Endothelial cell of umbilical vein (primary cell): ENCODE results near the gene LONP2. TPM values are rescaled to one million over a fixed set of nuclear protein-coding genes. Genes with fewer than 3 reads are reported as not detected.

Experiments used
- BruUV-seq: library from RNA; stranded (reverse); fragments of 400-500 nt; replicated peaks from 2 replicates; lab custom pipeline; 2021; lab: Mats Ljungman, UMichigan
- CTCF ChIA-PET: fragments of 300-600, 350-600 bp; sonication (Branson Sonifier 250); formaldehyde crosslinking; loops from one replicate; lab custom pipeline; 2021; ENCODE audit warnings: antibody characterized with exemption, inconsistent platforms; lab: Charles Lee
- POLR2A ChIA-PET: fragments of 300-600, 350-600 bp; sonication (Branson Sonifier 250); formaldehyde crosslinking; loops from one replicate; lab custom pipeline; 2021; ENCODE audit warnings: antibody characterized with exemption, inconsistent platforms; lab: Charles Lee
- DNase-seq: peaks from one replicate; pipeline ENCODE4 v3.0.0-alpha.2; 2011; ENCODE audit warnings: low read depth, low spot score
- FAIRE-seq: peaks from 2 replicates; lab custom pipeline; 2011; peaks lifted over from hg19 to GRCh38; lab: Jason Lieb, UNC
- H2AFZ ChIP-seq: 2 replicates; pipeline ENCODE4 v1.6.0; 2012; ENCODE audit warnings: low read depth, low read length, control low read depth, inconsistent platforms
- H3K27ac ChIP-seq: 2 replicates; pipeline ENCODE4 v1.5.1; 2011; ENCODE audit warnings: low read depth, mild to moderate bottlenecking, control low read depth, low read length, moderate library complexity; ENCODE audit not compliant: insufficient read depth
- H3K27me3 ChIP-seq, 2 experiments: 2 replicates each; pipeline versions ENCODE4 v1.6.0 to v1.6.1; 2011; ENCODE audit warnings: low read length in 2 of 2, mixed read lengths in 1 of 2; ENCODE audit not compliant: control insufficient read depth in 2 of 2, insufficient read depth in 2 of 2
- H3K36me3 ChIP-seq, 2 experiments: 2 replicates in 1 of 2; 3 replicates in 1 of 2; pipeline ENCODE4 v1.5.1; 2011; ENCODE audit warnings: low read length in 2 of 2, mild to moderate bottlenecking in 1 of 2, moderate library complexity in 1 of 2; ENCODE audit not compliant: control insufficient read depth in 2 of 2, insufficient read depth in 2 of 2; ENCODE audit errors: extremely low read depth in 1 of 2
- H3K4me1 ChIP-seq: 3 replicates; pipeline ENCODE4 v1.5.1; 2011; ENCODE audit warnings: mild to moderate bottlenecking, low read length; ENCODE audit not compliant: control insufficient read depth, insufficient read depth; ENCODE audit errors: extremely low read depth
- H3K4me2 ChIP-seq: 2 replicates; pipeline ENCODE4 v1.6.1; 2011; ENCODE audit warnings: low read length, control low read depth, mixed read lengths; ENCODE audit not compliant: insufficient read depth
- H3K4me3 ChIP-seq, 3 experiments: fragments of 200-600 bp in 1 of 3; sonication (generic), shearing (Covaris generic) in 1 of 3; replicated peaks in 1 of 3; 2 replicates each; pipeline ENCODE4 v1.5.1; 2011 to 2016; ENCODE audit warnings: control low read depth in 3 of 3, low read length in 3 of 3, mild to moderate bottlenecking in 2 of 3, inconsistent platforms in 1 of 3, low read depth in 1 of 3, moderate library complexity in 1 of 3; ENCODE audit not compliant: insufficient read depth in 1 of 3
- H3K79me2 ChIP-seq: 2 replicates; pipeline ENCODE4 v1.6.0; 2012; ENCODE audit warnings: low read length, inconsistent platforms; ENCODE audit not compliant: control insufficient read depth, insufficient read depth
- H3K9ac ChIP-seq: replicated peaks from 2 replicates; pipeline ENCODE3; 2011; ENCODE audit warnings: low read length, control low read depth; ENCODE audit not compliant: insufficient read depth; ENCODE audit errors: extremely low read depth
- H3K9me1 ChIP-seq: replicated peaks from 3 replicates; pipeline ENCODE4 v1.6.0; 2011; ENCODE audit warnings: mild to moderate bottlenecking, low read length; ENCODE audit not compliant: control insufficient read depth, insufficient read depth; ENCODE audit errors: extremely low read depth
- H3K9me3 ChIP-seq: replicated peaks from 2 replicates; pipeline ENCODE4 v1.5.1; 2012; ENCODE audit warnings: low read length, inconsistent platforms; ENCODE audit not compliant: control insufficient read depth, insufficient read depth
- H4K20me1 ChIP-seq: replicated peaks from 2 replicates; pipeline ENCODE3; 2011; ENCODE audit warnings: mild to moderate bottlenecking, low read length; ENCODE audit not compliant: control insufficient read depth, insufficient read depth; ENCODE audit errors: extremely low read depth
- FOS ChIP-seq: IDR thresholded peaks from 2 replicates; pipeline ENCODE4 v1.6.1; 2011; ENCODE audit warnings: mild to moderate bottlenecking, low read length, moderate library complexity, borderline replicate concordance; ENCODE audit not compliant: insufficient read depth
- GATA2 ChIP-seq: IDR thresholded peaks from 2 replicates; pipeline ENCODE4 v1.7.0; 2011; ENCODE audit warnings: low read depth, mild to moderate bottlenecking, moderate library complexity, mixed read lengths, low read length; ENCODE audit not compliant: insufficient read length, insufficient read depth
- JUN ChIP-seq: IDR thresholded peaks from 2 replicates; pipeline ENCODE4 v1.6.1; 2011; ENCODE audit warnings: borderline replicate concordance, low read depth; ENCODE audit not compliant: insufficient read length, insufficient read depth
- POLR2A ChIP-seq: IDR thresholded peaks from 2 replicates; pipeline ENCODE4 v1.6.1; 2012; ENCODE audit warnings: low read depth, mild to moderate bottlenecking, control low read depth, low read length
- POLR2AphosphoS5 ChIP-seq: IDR thresholded peaks from 2 replicates; pipeline ENCODE4 v1.6.1; 2012; ENCODE audit warnings: low read depth, mild to moderate bottlenecking, control low read depth, low read length, moderate library complexity; ENCODE audit not compliant: insufficient read depth
- dilution Hi-C: fragments of 300-500 bp; cut with MboI; formaldehyde crosslinking; loops from one replicate; pipeline ENCODE4 v1.15.0; 2019; ENCODE audit warnings: low sequenced_read_pairs; ENCODE audit not compliant: extremely low pct_ligation_motif_present
- intact Hi-C: fragments of 100-400 bp; cut with micrococcal nuclease; formaldehyde crosslinking; loops from one replicate; pipeline ENCODE4 v1.10.0; 2022
- polyA plus RNA-seq, 4 experiments: library from polyadenylated mRNA; depleted of rRNA in 3 of 4; stranded (reverse) in 3 of 4; unstranded in 1 of 4; fragments of >200 nt; gene quantifications; 2 replicates each; pipeline versions ENCODE4 v1.2.1 to v1.2.3, GENCODE V29; 2011 to 2012; ENCODE audit warnings: missing spikeins in 1 of 4
- total RNA-seq: library from RNA; stranded (reverse); gene quantifications from 2 replicates; pipeline ENCODE4 v1.2.3, GENCODE V29; 2021
- TF ChIP-seq, protein P1 (sequence below), 2 donors: IDR thresholded peaks; 1 replicate in 1 of 2; 2 replicates in 1 of 2; pipeline ENCODE4 v1.5.1; 2011; ENCODE audit warnings: low read length in 2 of 2, mild to moderate bottlenecking in 2 of 2, moderate library complexity in 2 of 2, control low read depth in 1 of 2, inconsistent platforms in 1 of 2, low read depth in 1 of 2; ENCODE audit not compliant: insufficient read depth in 1 of 2; ENCODE audit errors: extremely low read depth in 1 of 2
- TF ChIP-seq, protein P2 (sequence below): IDR thresholded peaks from 2 replicates; pipeline ENCODE4 v1.6.1; 2011; ENCODE audit not compliant: insufficient read depth, insufficient read length

Gene LONP2
- total and polyA plus RNA-seq, 2 donors (not counting 3 experiments of a cell fraction or from before 2014, with no cell fraction given) = 13.5 to 38.4 TPM

DNA sequence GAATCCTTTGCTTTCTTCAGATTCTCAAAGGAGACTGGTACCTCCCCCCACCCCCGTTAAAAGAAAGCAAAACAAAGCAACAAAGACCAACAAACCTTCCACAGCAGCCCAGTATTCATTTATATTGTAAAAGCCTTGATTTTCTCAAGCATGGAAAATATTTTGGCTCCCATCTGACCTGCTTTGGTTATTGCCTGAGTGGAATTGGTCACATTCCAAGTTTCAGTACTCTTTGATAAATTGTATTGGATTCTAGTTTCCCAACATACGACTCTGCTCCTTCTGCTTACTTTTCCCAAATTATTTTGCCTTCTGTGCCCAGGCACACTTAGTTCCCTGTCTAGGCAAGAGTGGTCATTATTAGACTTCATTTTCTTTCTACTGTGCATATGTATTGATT, 2.0 kb downstream of the LONP2 start:
- peak overlapping the region; percentile 94 for H3K4me2 ChIP-seq
- TF ChIP-seq, protein P1, sequence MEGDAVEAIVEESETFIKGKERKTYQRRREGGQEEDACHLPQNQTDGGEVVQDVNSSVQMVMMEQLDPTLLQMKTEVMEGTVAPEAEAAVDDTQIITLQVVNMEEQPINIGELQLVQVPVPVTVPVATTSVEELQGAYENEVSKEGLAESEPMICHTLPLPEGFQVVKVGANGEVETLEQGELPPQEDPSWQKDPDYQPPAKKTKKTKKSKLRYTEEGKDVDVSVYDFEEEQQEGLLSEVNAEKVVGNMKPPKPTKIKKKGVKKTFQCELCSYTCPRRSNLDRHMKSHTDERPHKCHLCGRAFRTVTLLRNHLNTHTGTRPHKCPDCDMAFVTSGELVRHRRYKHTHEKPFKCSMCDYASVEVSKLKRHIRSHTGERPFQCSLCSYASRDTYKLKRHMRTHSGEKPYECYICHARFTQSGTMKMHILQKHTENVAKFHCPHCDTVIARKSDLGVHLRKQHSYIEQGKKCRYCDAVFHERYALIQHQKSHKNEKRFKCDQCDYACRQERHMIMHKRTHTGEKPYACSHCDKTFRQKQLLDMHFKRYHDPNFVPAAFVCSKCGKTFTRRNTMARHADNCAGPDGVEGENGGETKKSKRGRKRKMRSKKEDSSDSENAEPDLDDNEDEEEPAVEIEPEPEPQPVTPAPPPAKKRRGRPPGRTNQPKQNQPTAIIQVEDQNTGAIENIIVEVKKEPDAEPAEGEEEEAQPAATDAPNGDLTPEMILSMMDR (IDR thresholded peaks at IDR 0.05; ENCODE audit: extremely low read depth in 1 of 2, insufficient read depth in 1 of 2, low read depth in 1 of 2, low read length in 2 of 2) = no peak
- no peak for TF ChIP-seq POLR2A
- no peak for TF ChIP-seq POLR2AphosphoS5
- no peak for TF ChIP-seq FOS
- TF ChIP-seq JUN = no peak
- no peak for TF ChIP-seq GATA2
- TF ChIP-seq, protein P2, sequence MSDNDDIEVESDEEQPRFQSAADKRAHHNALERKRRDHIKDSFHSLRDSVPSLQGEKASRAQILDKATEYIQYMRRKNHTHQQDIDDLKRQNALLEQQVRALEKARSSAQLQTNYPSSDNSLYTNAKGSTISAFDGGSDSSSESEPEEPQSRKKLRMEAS = no peak
- intact Hi-C loops = loop anchor here (10.0 kb wide), 1 partner anchor 139 kb away; the partner anchor contains the start of gene SIAH1

More for the DNA sequence above, 2.0 kb downstream of the LONP2 start:
- no TSS peak for BruUV-seq
- Histone ChIP-seq H3K4me3 (peak overlapping the region in 1 of 3 experiments; percentile 8), H3K9me3 (no peaks in the 10 kb centered on the region), H3K79me2 (peaks cover 61% of the 10 kb centered on the region), H4K20me1 (peaks cover 2% of the 10 kb centered on the region), H2AFZ (no peak overlapping the region), H3K4me1 (peaks cover 9% of the 10 kb centered on the region), H3K36me3 (no peaks in the 10 kb centered on the region), H3K9ac (no peak overlapping the region), H3K27ac (no peak overlapping the region), H3K27me3 (no peaks in the 10 kb centered on the region), H3K9me1 (no peaks in the 10 kb centered on the region)
- ChIA-PET POLR2A (no interaction called here), CTCF (no interaction called here)
- no peak for FAIRE-seq
- no peak for DNase-seq
- dilution Hi-C loops = no loop called here
